GM06990 (cell line): ENCODE data around the gene MARS2.

Experiments used
- DNase-seq: peaks from one replicate; pipeline ENCODE4 v3.0.0-alpha.2; 2011; ENCODE audit not compliant: insufficient read length; ENCODE audit errors: extremely low read depth
- H3K27me3 ChIP-seq: replicated peaks from 2 replicates; pipeline ENCODE4 v1.6.0; 2011; ENCODE audit warnings: low read length; ENCODE audit not compliant: control insufficient read depth, insufficient read depth
- H3K36me3 ChIP-seq: 2 replicates; pipeline ENCODE4 v1.5.1; 2011; ENCODE audit warnings: low read length; ENCODE audit not compliant: control insufficient read depth, insufficient read depth
- H3K4me3 ChIP-seq: replicated peaks from 2 replicates; pipeline ENCODE4 v1.5.1; 2011; ENCODE audit warnings: low read depth, mild to moderate bottlenecking, control low read depth, low read length
- TF ChIP-seq, protein P1 (sequence below): IDR thresholded peaks from 2 replicates; pipeline ENCODE4 v1.5.1; 2011; ENCODE audit warnings: low read length, control low read depth, mild to moderate bottlenecking, inconsistent platforms; ENCODE audit not compliant: insufficient read depth, poor library complexity, severe bottlenecking

Gene MARS2

DNA sequence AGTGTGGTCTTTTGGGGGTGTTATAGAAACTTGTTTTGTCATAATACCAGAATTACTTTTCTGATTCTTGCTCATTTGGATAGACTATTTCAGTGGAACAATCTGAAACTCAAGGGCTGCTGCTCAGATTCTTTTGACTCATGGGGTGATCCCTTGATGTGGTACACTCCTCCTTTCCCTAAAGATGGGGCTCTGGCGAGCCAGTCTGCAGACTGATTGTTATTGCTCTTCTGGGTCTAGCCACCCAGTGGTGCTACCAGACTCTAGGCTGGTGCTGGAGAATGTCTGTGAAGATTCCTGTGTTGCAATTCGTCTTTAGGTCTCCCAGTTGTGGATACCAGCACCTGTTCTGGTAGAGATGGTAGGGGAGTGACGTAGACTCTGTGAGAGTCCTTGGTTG lies 4.2 kb upstream of the MARS2 start:
- DNase-seq = no peak
- no peak overlapping the region for H3K4me3 ChIP-seq
- no peaks in the 10 kb centered on the region for H3K36me3 ChIP-seq
- TF ChIP-seq, protein P1, sequence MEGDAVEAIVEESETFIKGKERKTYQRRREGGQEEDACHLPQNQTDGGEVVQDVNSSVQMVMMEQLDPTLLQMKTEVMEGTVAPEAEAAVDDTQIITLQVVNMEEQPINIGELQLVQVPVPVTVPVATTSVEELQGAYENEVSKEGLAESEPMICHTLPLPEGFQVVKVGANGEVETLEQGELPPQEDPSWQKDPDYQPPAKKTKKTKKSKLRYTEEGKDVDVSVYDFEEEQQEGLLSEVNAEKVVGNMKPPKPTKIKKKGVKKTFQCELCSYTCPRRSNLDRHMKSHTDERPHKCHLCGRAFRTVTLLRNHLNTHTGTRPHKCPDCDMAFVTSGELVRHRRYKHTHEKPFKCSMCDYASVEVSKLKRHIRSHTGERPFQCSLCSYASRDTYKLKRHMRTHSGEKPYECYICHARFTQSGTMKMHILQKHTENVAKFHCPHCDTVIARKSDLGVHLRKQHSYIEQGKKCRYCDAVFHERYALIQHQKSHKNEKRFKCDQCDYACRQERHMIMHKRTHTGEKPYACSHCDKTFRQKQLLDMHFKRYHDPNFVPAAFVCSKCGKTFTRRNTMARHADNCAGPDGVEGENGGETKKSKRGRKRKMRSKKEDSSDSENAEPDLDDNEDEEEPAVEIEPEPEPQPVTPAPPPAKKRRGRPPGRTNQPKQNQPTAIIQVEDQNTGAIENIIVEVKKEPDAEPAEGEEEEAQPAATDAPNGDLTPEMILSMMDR = no peak
- H3K27me3 ChIP-seq = no peaks in the 10 kb centered on the region

DNA sequence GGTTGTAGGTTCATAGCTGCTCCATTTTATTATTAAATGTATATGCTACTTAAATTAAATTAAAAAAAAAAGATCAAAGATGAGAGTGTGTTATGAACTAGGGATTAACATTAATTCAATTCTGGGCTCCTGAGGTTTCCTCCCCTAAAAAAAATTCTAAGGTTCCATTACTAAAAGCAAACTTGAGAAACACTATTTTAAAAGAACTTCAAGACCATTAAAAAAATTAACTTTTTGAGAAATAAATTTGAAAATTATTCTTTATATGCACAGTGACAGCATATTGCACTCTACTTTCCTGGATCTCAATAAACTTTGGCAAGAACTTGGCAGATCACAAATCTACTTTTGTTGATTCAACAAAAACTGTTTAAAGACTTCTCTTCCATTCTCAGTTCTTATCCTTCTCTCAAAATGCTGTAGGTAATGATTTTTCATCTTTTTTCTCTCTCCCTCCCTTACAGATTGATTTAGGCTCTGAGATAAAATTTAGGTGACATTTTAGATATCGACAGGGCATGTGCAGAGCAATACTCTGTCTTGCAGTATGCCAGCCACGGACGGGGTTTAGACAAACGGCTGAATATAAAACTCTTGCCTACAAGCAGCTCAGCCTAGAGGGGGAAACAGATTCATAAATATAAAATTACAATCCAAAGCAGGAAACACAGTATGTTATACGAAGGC lies 592 bp upstream of the MARS2 start:
- no peak for DNase-seq
- peak overlapping the region; percentile 67 for H3K4me3 ChIP-seq
- H3K27me3 ChIP-seq = no peaks in the 10 kb centered on the region
- no peaks in the 10 kb centered on the region for H3K36me3 ChIP-seq
- TF ChIP-seq, protein P1 = no peak

DNA sequence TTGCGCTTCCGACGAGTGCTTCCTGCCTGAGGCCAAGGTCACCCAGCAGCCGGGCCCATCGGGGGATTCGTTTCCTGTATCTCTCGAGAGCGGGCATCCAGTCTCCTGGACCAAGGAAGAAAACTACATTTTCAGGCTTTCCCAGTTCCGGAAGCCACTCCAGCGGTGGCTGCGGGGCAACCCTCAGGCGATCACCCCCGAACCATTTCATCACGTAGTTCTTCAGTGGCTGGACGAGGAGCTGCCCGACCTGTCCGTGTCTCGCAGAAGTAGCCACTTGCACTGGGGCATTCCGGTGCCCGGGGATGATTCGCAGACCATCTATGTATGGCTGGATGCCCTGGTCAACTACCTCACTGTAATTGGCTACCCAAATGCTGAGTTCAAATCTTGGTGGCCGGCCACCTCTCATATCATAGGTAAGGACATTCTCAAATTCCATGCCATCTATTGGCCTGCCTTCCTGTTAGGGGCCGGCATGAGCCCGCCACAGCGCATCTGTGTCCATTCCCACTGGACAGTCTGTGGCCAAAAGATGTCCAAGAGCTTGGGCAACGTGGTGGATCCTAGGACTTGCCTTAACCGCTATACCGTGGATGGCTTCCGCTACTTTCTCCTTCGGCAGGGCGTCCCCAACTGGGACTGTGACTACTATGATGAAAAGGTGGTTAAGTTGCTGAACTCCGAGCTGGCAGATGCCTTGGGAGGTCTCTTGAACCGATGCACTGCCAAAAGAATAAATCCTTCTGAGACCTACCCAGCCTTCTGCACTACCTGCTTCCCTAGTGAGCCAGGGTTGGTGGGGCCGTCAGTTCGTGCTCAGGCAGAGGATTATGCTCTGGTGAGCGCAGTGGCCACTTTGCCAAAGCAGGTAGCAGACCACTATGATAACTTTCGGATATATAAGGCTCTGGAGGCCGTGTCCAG lies 1.0 kb downstream of the MARS2 start:
- no peaks in the 10 kb centered on the region for H3K27me3 ChIP-seq
- DNase-seq = no peak
- TF ChIP-seq, protein P1 = no peak

DNA sequence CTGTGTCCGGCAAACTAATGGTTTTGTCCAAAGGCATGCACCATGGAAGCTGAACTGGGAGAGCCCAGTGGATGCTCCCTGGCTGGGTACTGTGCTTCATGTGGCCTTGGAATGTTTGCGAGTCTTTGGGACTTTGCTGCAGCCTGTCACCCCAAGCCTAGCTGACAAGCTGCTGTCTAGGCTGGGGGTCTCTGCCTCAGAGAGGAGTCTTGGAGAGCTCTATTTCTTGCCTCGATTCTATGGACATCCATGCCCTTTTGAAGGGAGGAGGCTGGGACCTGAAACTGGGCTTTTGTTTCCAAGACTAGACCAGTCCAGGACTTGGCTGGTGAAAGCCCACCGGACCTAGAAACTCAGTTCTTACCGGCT lies 1.7 kb downstream of the MARS2 start:
- Histone ChIP-seq H3K4me3 (peak overlapping the region; percentile 93), H3K27me3 (no peaks in the 10 kb centered on the region), H3K36me3 (no peaks in the 10 kb centered on the region; the same call in 1 of the 2 replicates)
- TF ChIP-seq, protein P1 = no peak
- DNase-seq = no peak

More for the DNA sequence above, 1.0 kb downstream of the MARS2 start:
- Histone ChIP-seq H3K36me3 (no peaks in the 10 kb centered on the region), H3K4me3 (peak overlapping the region; percentile 93)

DNA sequence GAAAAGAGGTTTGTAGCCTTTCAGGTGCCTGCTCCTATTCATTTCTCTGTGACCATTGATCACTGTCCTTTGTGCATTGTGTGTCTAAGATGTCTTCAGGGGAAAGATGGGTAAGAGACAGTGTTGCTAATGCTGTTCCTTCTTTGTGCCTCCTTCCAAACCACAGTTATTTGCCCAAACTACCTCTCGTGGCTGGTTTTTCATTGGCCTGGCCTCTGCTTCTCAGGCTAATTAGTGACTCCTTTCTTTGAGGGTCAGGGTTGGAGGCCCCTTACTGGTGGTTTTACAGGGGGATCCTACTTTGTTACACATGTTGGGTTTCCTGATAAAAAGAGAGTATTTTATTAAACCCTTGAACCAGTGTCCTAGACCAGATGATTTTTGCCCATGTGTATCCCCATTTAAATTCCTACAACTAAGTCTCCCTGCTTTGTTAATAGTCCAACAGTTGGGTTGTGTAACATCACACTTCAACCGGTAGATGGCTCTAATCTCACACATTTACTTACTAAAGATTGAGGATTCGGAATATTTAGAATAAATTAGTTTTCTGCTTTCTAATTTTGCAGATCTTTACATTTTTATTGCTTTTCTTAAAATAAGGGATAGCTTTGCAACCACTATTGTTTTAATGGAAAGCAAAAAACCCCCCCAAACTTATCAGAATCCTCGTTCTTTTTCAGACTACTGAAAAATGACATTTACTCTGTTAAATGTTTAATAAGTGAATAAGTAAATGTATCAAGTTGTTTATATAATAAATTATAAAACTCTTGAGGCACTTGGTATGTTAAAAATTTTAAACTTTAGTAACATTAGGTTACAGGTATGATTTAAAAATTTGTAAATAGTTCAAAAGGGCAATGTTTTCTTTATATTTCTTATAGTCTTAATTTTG lies 2.4 kb downstream of the MARS2 start:
- Histone ChIP-seq H3K36me3 (no peaks in the 10 kb centered on the region; the same call in 1 of the 2 replicates), H3K4me3 (peak overlapping the region; percentile 93), H3K27me3 (no peaks in the 10 kb centered on the region)
- DNase-seq = no peak
- TF ChIP-seq, protein P1 = peak; percentile 64
